ENCODE measurements around the gene CCL14. TPM values are rescaled to one million over a fixed set of nuclear protein-coding genes. Genes with fewer than 3 reads are reported as not detected.

The CCL14 gene
- total and polyA plus RNA-seq, 9 of the 15 experiments (the other 6 are each of a cell fraction or from before 2014, with no cell fraction given), result not detected

DNA sequence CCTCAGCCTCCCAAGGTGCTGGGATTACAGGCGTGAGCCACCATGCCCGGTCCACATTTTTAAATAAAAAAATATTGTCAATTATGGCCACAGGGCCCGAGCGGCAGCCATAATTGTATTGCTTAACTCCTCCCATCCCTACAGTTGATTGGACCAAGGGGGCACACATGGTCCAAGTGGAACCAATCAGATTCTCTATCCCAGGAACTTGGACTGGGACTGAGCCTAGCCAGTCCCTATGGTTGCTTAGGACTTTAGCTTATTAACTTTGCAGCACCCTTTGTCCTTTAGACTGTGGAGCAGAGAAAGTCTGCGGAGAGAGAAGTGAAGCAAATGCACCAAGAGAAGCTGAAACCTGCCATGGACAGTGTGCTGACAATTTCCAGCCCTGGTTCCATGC lies 50.5 kb downstream of the CCL14 start (continued):
- TF ChIP-seq RBM25 (IDR thresholded peaks at IDR 0.05; ENCODE audit: low read depth, low read length, severe bottlenecking) (peak; percentile 8), RAD51 (IDR thresholded peaks at IDR 0.05; ENCODE audit: borderline replicate concordance, low read depth) (peak; percentile 61; the same call in 1 of the 2 replicates), CHD2 (IDR thresholded peaks at IDR 0.05; ENCODE audit: low read depth, low read length) (no peak), HNRNPUL1 (IDR thresholded peaks at IDR 0.05; ENCODE audit: low read length) (no peak), CREBBP (IDR thresholded peaks at IDR 0.05; ENCODE audit: low read depth, low read length) (no peak)
- TF ChIP-seq, protein P1, sequence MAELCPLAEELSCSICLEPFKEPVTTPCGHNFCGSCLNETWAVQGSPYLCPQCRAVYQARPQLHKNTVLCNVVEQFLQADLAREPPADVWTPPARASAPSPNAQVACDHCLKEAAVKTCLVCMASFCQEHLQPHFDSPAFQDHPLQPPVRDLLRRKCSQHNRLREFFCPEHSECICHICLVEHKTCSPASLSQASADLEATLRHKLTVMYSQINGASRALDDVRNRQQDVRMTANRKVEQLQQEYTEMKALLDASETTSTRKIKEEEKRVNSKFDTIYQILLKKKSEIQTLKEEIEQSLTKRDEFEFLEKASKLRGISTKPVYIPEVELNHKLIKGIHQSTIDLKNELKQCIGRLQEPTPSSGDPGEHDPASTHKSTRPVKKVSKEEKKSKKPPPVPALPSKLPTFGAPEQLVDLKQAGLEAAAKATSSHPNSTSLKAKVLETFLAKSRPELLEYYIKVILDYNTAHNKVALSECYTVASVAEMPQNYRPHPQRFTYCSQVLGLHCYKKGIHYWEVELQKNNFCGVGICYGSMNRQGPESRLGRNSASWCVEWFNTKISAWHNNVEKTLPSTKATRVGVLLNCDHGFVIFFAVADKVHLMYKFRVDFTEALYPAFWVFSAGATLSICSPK (IDR thresholded peaks at IDR 0.05; ENCODE audit: borderline replicate concordance), result no peak

DNA sequence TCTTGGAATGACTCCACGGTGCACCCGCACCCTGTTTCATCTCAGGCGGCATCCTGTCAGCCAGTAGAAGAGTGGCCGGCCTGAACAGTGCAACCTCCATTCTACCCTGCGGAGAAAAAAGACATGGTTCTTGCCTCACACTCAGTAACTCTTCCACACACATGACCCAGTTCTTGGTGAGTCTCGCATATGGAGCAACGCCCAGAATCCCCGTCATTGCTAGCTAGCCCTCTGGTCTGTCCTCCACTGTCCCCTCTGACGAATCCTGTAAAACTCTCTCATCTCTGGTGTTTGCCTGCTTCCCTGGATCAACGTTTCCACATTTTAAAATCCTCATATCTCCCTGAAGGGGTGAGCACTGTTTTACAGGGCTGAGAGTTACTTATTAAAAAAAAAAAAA lies 51.8 kb downstream of the CCL14 start:
- no peak for TF ChIP-seq RFX1 (IDR thresholded peaks at IDR 0.05)
- TF ChIP-seq ZNF384 (IDR thresholded peaks at IDR 0.05; ENCODE audit: low read depth, low read length), result no peak
- TF ChIP-seq SAFB (IDR thresholded peaks at IDR 0.05; ENCODE audit: borderline replicate concordance, low read depth, low read length), result no peak
- no peak for TF ChIP-seq SREBF2 (CRISPR knock-in tag; IDR thresholded peaks at IDR 0.05)
- no peak for TF ChIP-seq STAG1 (CRISPR knock-in tag; IDR thresholded peaks at IDR 0.05; ENCODE audit: borderline replicate concordance)
- TF ChIP-seq DIDO1 (tag; IDR thresholded peaks at IDR 0.05; ENCODE audit: low read depth), result no peak
- no peaks in the 10 kb centered on the region for H4K20me1 ChIP-seq (replicated peaks; ENCODE audit: control insufficient read depth, insufficient read depth, low read length)
- H3K4me1 ChIP-seq (replicated peaks in 1 of 2; ENCODE audit: control insufficient read depth in 2 of 2, insufficient read depth in 2 of 2, low read length in 2 of 2), result peaks cover 4 to 13% of the 10 kb centered on the region in 2 experiments
- no peak overlapping the region for H3K27ac ChIP-seq (ENCODE audit: extremely low read depth, low read depth, low read length)
- intact Hi-C loops (cut with micrococcal nuclease), result no loop called here
- peak overlapping the region; percentile 59 for H2AFZ ChIP-seq (ENCODE audit: low read depth, low read length)
- ATAC-seq (no peak), FAIRE-seq (no peak), DNase-seq (ENCODE audit: extremely low read depth in 1 of 4, low spot score in 3 of 4) (no peak)
- no peaks in the 10 kb centered on the region for H3K36me3 ChIP-seq (ENCODE audit: control insufficient read depth, insufficient read depth, low read length)
- ChIA-PET CTCF (ENCODE audit: low intra/inter-chr PET ratio) (no interaction called here), POLR2A (interaction anchor here (1.5 kb wide), 1 partner anchor 10 kb away, joined by 4 read pairs; no protein-coding TSS in a partner anchor)
- no peak overlapping the region for H3K4me3 ChIP-seq
- in situ Hi-C loops (cut with MboI), result no loop called here
- no TSS peak for BruUV-seq (replicated peaks)
- no peak overlapping the region for H3K9ac ChIP-seq (ENCODE audit: insufficient read depth in 1 of 2, low read depth in 2 of 2, low read length in 2 of 2)
- H3K9me3 ChIP-seq (replicated peaks; ENCODE audit: control insufficient read depth, insufficient read depth, low read depth, low read length), result no peaks in the 10 kb centered on the region
- no peak overlapping the region for H3K4me2 ChIP-seq (ENCODE audit: insufficient read depth, low read length)
- 70% methylated on average over 10 of the region's 10 CpGs for WGBS (ENCODE audit: insufficient coverage, low coverage, missing lambda C conversion rate)
- no peaks in the 10 kb centered on the region for H3K27me3 ChIP-seq (ENCODE audit: control insufficient read depth in 2 of 2, insufficient read depth in 2 of 2, low read length in 2 of 2)
- no peaks in the 10 kb centered on the region for H3K79me2 ChIP-seq (ENCODE audit: control insufficient read depth, insufficient read depth, low read length)
- H3K9me1 ChIP-seq (ENCODE audit: control insufficient read depth, insufficient read depth, low read length), result no peaks in the 10 kb centered on the region

Other genes with a start within 250 kb of the CCL14 start
Only the 7 nearest of the 17 such genes appear.
- gene RDM1, start 56.0 kb downstream of the CCL14 start, total RNA-seq (2014; rRNA removed), result 2.5 and 3.9 TPM in 2 replicates
- 4.8 and 5.6 TPM in 2 replicates for gene RDM1, start 56.0 kb downstream of the CCL14 start, total RNA-seq (2014; rRNA removed; fragmentation: Illumina TruSeq; extraction: Trizol)
- gene RDM1, start 56.0 kb downstream of the CCL14 start, total RNA-seq (2015; rRNA removed; fragmentation: Illumina TruSeq; extraction: Trizol), result 2.9 and 3.0 TPM in 2 replicates
- gene RDM1, start 56.0 kb downstream of the CCL14 start, total RNA-seq (2021), result 5.0 and 5.7 TPM in 2 replicates
- 8.3 and 9.6 TPM in 2 replicates for gene RDM1, start 56.0 kb downstream of the CCL14 start, polyA plus RNA-seq (2011; rRNA removed)
- gene RDM1, start 56.0 kb downstream of the CCL14 start, polyA plus RNA-seq (2014; fragmentation: Illumina TruSeq; extraction: Trizol), result 5.4 and 7.0 TPM in 2 replicates
- gene RDM1, start 56.0 kb downstream of the CCL14 start, polyA plus RNA-seq (2014; fragmentation: Nextera tagmentation; extraction: Ambion mirVana), result 10 to 100 TPM in 1 of 2 experiments, 1 to 10 TPM in 1; 8.5 to 11.2 TPM
- 6.1 and 6.5 TPM in 2 replicates for gene RDM1, start 56.0 kb downstream of the CCL14 start, polyA plus RNA-seq (2014; rRNA removed)
- not detected in 2 replicates for gene LYZL6, start 43.0 kb downstream of the CCL14 start, total RNA-seq (2014; rRNA removed)
- not detected in 2 replicates for gene LYZL6, start 43.0 kb downstream of the CCL14 start, total RNA-seq (2014; rRNA removed; fragmentation: Illumina TruSeq; extraction: Trizol)
- gene LYZL6, start 43.0 kb downstream of the CCL14 start, total RNA-seq (2015; rRNA removed; fragmentation: Illumina TruSeq; extraction: Trizol), result not detected in 2 replicates
- not detected in 2 replicates for gene LYZL6, start 43.0 kb downstream of the CCL14 start, total RNA-seq (2021)
- not detected in 2 replicates for gene LYZL6, start 43.0 kb downstream of the CCL14 start, polyA plus RNA-seq (2011; rRNA removed)
- gene LYZL6, start 43.0 kb downstream of the CCL14 start, polyA plus RNA-seq (2014; fragmentation: Illumina TruSeq; extraction: Trizol), result not detected in 2 replicates
- gene LYZL6, start 43.0 kb downstream of the CCL14 start, polyA plus RNA-seq (2014; fragmentation: Nextera tagmentation; extraction: Ambion mirVana), result not detected
- not detected in 2 replicates for gene LYZL6, start 43.0 kb downstream of the CCL14 start, polyA plus RNA-seq (2014; rRNA removed)
- not detected in 2 replicates for gene CCL16, start 5.2 kb downstream of the CCL14 start, total RNA-seq (2014; rRNA removed)
- gene CCL16, start 5.2 kb downstream of the CCL14 start, total RNA-seq (2014; rRNA removed; fragmentation: Illumina TruSeq; extraction: Trizol), result not detected in 2 replicates
- gene CCL16, start 5.2 kb downstream of the CCL14 start, total RNA-seq (2015; rRNA removed; fragmentation: Illumina TruSeq; extraction: Trizol), result not detected in 2 replicates
- gene CCL16, start 5.2 kb downstream of the CCL14 start, total RNA-seq (2021), result not detected in 2 replicates
- not detected in 2 replicates for gene CCL16, start 5.2 kb downstream of the CCL14 start, polyA plus RNA-seq (2011; rRNA removed)
- not detected in 2 replicates for gene CCL16, start 5.2 kb downstream of the CCL14 start, polyA plus RNA-seq (2014; fragmentation: Illumina TruSeq; extraction: Trizol)
- not detected for gene CCL16, start 5.2 kb downstream of the CCL14 start, polyA plus RNA-seq (2014; fragmentation: Nextera tagmentation; extraction: Ambion mirVana)
- gene CCL16, start 5.2 kb downstream of the CCL14 start, polyA plus RNA-seq (2014; rRNA removed), result not detected in 2 replicates
- gene CCL15, start 14.8 kb upstream of the CCL14 start, total RNA-seq (2014; rRNA removed), result not detected in 2 replicates
- gene CCL15, start 14.8 kb upstream of the CCL14 start, total RNA-seq (2014; rRNA removed; fragmentation: Illumina TruSeq; extraction: Trizol), result not detected in 2 replicates
- not detected in 2 replicates for gene CCL15, start 14.8 kb upstream of the CCL14 start, total RNA-seq (2015; rRNA removed; fragmentation: Illumina TruSeq; extraction: Trizol)
- gene CCL15, start 14.8 kb upstream of the CCL14 start, total RNA-seq (2021), result not detected in 2 replicates
- not detected in 2 replicates for gene CCL15, start 14.8 kb upstream of the CCL14 start, polyA plus RNA-seq (2011; rRNA removed)
- gene CCL15, start 14.8 kb upstream of the CCL14 start, polyA plus RNA-seq (2014; fragmentation: Illumina TruSeq; extraction: Trizol), result not detected in 2 replicates
- gene CCL15, start 14.8 kb upstream of the CCL14 start, polyA plus RNA-seq (2014; fragmentation: Nextera tagmentation; extraction: Ambion mirVana), result not detected
- gene CCL15, start 14.8 kb upstream of the CCL14 start, polyA plus RNA-seq (2014; rRNA removed), result not detected in 2 replicates
- not detected in 2 replicates for gene CCL23, start 31.2 kb upstream of the CCL14 start, total RNA-seq (2014; rRNA removed)
- gene CCL23, start 31.2 kb upstream of the CCL14 start, total RNA-seq (2014; rRNA removed; fragmentation: Illumina TruSeq; extraction: Trizol), result not detected in 2 replicates
- gene CCL23, start 31.2 kb upstream of the CCL14 start, total RNA-seq (2015; rRNA removed; fragmentation: Illumina TruSeq; extraction: Trizol), result not detected in 2 replicates
- gene CCL23, start 31.2 kb upstream of the CCL14 start, total RNA-seq (2021), result not detected in 2 replicates
- not detected in 2 replicates for gene CCL23, start 31.2 kb upstream of the CCL14 start, polyA plus RNA-seq (2011; rRNA removed)
- not detected in 2 replicates for gene CCL23, start 31.2 kb upstream of the CCL14 start, polyA plus RNA-seq (2014; fragmentation: Illumina TruSeq; extraction: Trizol)
- gene CCL23, start 31.2 kb upstream of the CCL14 start, polyA plus RNA-seq (2014; fragmentation: Nextera tagmentation; extraction: Ambion mirVana), result not detected
- not detected in 2 replicates for gene CCL23, start 31.2 kb upstream of the CCL14 start, polyA plus RNA-seq (2014; rRNA removed)
- not detected in 2 replicates for gene CCL18, start 77.5 kb upstream of the CCL14 start, total RNA-seq (2014; rRNA removed)
- not detected in 2 replicates for gene CCL18, start 77.5 kb upstream of the CCL14 start, total RNA-seq (2014; rRNA removed; fragmentation: Illumina TruSeq; extraction: Trizol)
- not detected in 2 replicates for gene CCL18, start 77.5 kb upstream of the CCL14 start, total RNA-seq (2015; rRNA removed; fragmentation: Illumina TruSeq; extraction: Trizol)
- gene CCL18, start 77.5 kb upstream of the CCL14 start, total RNA-seq (2021), result not detected in 2 replicates
- gene CCL18, start 77.5 kb upstream of the CCL14 start, polyA plus RNA-seq (2011; rRNA removed), result not detected in 2 replicates
- gene CCL18, start 77.5 kb upstream of the CCL14 start, polyA plus RNA-seq (2014; fragmentation: Illumina TruSeq; extraction: Trizol), result not detected in 2 replicates
- gene CCL18, start 77.5 kb upstream of the CCL14 start, polyA plus RNA-seq (2014; fragmentation: Nextera tagmentation; extraction: Ambion mirVana), result not detected
- not detected in 2 replicates for gene CCL18, start 77.5 kb upstream of the CCL14 start, polyA plus RNA-seq (2014; rRNA removed)
- not detected in 2 replicates for gene CCL3, start 103.4 kb upstream of the CCL14 start, total RNA-seq (2014; rRNA removed)
- not detected in 2 replicates for gene CCL3, start 103.4 kb upstream of the CCL14 start, total RNA-seq (2014; rRNA removed; fragmentation: Illumina TruSeq; extraction: Trizol)
- not detected in 2 replicates for gene CCL3, start 103.4 kb upstream of the CCL14 start, total RNA-seq (2015; rRNA removed; fragmentation: Illumina TruSeq; extraction: Trizol)
- gene CCL3, start 103.4 kb upstream of the CCL14 start, total RNA-seq (2021), result 0.58 and 0.63 TPM in 2 replicates
- not detected in 2 replicates for gene CCL3, start 103.4 kb upstream of the CCL14 start, polyA plus RNA-seq (2011; rRNA removed)
- gene CCL3, start 103.4 kb upstream of the CCL14 start, polyA plus RNA-seq (2014; fragmentation: Illumina TruSeq; extraction: Trizol), result not detected in 2 replicates
- gene CCL3, start 103.4 kb upstream of the CCL14 start, polyA plus RNA-seq (2014; fragmentation: Nextera tagmentation; extraction: Ambion mirVana), result not detected
- not detected in 2 replicates for gene CCL3, start 103.4 kb upstream of the CCL14 start, polyA plus RNA-seq (2014; rRNA removed)

All from K562 (cell line).